Neural progenitor cell (in vitro differentiated cells): Measurements from ENCODE around the gene ERGIC1. TPM values are rescaled to one million over a fixed set of nuclear protein-coding genes. Genes with fewer than 3 reads are reported as not detected.
A peak's percentile ranks its signal among the peaks of the same experiment; 100 is the strongest.

Source experiments
- DNase-seq: peaks from one replicate; pipeline ENCODE4 v3.0.0-alpha.2; 2016; ENCODE audit warnings: low spot score
- H2AFZ ChIP-seq: fragments of 200-600 bp; sonication (generic); replicated peaks from 2 replicates; pipeline ENCODE4 v1.6.1; 2016; ENCODE audit warnings: antibody characterized with exemption
- H3F3A ChIP-seq: fragments of 200-600 bp; sonication (generic); 2 replicates; pipeline ENCODE4 v1.6.1; 2016; ENCODE audit warnings: antibody characterized with exemption, low read depth
- H3K27ac ChIP-seq: fragments of 200-600 bp; sonication (generic); 2 replicates; pipeline ENCODE4 v1.5.1; 2016; ENCODE audit warnings: mild to moderate bottlenecking
- H3K27me3 ChIP-seq: fragments of 200-600 bp; sonication (generic); 2 replicates; pipeline ENCODE4 v1.6.1; 2016; ENCODE audit warnings: mild to moderate bottlenecking, moderate library complexity
- H3K36me3 ChIP-seq: fragments of 200-600 bp; sonication (generic); 2 replicates; pipeline ENCODE4 v1.5.1; 2016
- H3K4me1 ChIP-seq: fragments of 200-600 bp; sonication (generic); 2 replicates; pipeline ENCODE4 v1.6.1; 2016; ENCODE audit warnings: mixed run types
- H3K4me2 ChIP-seq: fragments of 200-600 bp; sonication (generic); 2 replicates; pipeline ENCODE4 v1.6.1; 2016
- H3K4me3 ChIP-seq: fragments of 200-600 bp; sonication (generic); 2 replicates; pipeline ENCODE4 v1.5.1; 2016
- H3K79me2 ChIP-seq: fragments of 200-600 bp; sonication (generic); 2 replicates; pipeline ENCODE4 v1.6.1; 2016; ENCODE audit warnings: low read depth
- H3K9ac ChIP-seq: fragments of 200-600 bp; sonication (generic); 2 replicates; pipeline ENCODE4 v1.6.1; 2016
- H3K9me3 ChIP-seq: fragments of 200-600 bp; sonication (generic); 2 replicates; pipeline ENCODE4 v1.5.1; 2016; ENCODE audit warnings: low read depth
- H4K20me1 ChIP-seq: fragments of 200-600 bp; sonication (generic); 2 replicates; pipeline ENCODE4 v1.6.1; 2016; ENCODE audit warnings: low read depth
- H3K27ac Mint-ChIP-seq: 3 replicates; pipeline ENCODE4 v1.8.0; 2021; ENCODE audit warnings: mixed read lengths
- H3K27me3 Mint-ChIP-seq: 2 replicates; pipeline ENCODE4 v1.8.0; 2022; ENCODE audit warnings: low read depth, mild to moderate bottlenecking, inconsistent platforms, moderate library complexity, mixed read lengths; ENCODE audit not compliant: insufficient read depth
- H3K36me3 Mint-ChIP-seq: 3 replicates; pipeline ENCODE4 v1.8.0; 2021; ENCODE audit warnings: mixed read lengths
- H3K4me1 Mint-ChIP-seq: 3 replicates; pipeline ENCODE4 v1.8.0; 2021; ENCODE audit warnings: mixed read lengths
- H3K4me3 Mint-ChIP-seq: 3 replicates; pipeline ENCODE4 v1.8.0; 2021; ENCODE audit warnings: mild to moderate bottlenecking, moderate library complexity, mixed read lengths
- H3K9me3 Mint-ChIP-seq: 3 replicates; pipeline ENCODE4 v1.8.0; 2020; ENCODE audit warnings: mixed read lengths
- EZH2 ChIP-seq: fragments of 200-600 bp; sonication (generic); IDR thresholded peaks from 2 replicates; pipeline ENCODE4 v1.6.1; 2017; ENCODE audit warnings: antibody characterized with exemption, mild to moderate bottlenecking, moderate library complexity
- EZH2phosphoT487 ChIP-seq: fragments of 200-600 bp; sonication (generic); IDR thresholded peaks from 2 replicates; pipeline ENCODE4 v1.6.1; 2017; ENCODE audit warnings: antibody characterized with exemption
- total RNA-seq: library from RNA; depleted of rRNA; stranded (reverse); fragments of >200 nt; gene quantifications from 2 replicates; pipeline ENCODE4 v1.2.3, GENCODE V29; 2015; ENCODE audit warnings: low replicate concordance
- TF ChIP-seq, protein P1 (sequence below): fragments of 200-600 bp; sonication (generic); IDR thresholded peaks from 2 replicates; pipeline ENCODE4 v1.5.1; 2017; ENCODE audit warnings: antibody characterized with exemption, mild to moderate bottlenecking

ERGIC1 gene
- total RNA-seq, 1 donor from 2014 or later = 28.7 TPM

DNA sequence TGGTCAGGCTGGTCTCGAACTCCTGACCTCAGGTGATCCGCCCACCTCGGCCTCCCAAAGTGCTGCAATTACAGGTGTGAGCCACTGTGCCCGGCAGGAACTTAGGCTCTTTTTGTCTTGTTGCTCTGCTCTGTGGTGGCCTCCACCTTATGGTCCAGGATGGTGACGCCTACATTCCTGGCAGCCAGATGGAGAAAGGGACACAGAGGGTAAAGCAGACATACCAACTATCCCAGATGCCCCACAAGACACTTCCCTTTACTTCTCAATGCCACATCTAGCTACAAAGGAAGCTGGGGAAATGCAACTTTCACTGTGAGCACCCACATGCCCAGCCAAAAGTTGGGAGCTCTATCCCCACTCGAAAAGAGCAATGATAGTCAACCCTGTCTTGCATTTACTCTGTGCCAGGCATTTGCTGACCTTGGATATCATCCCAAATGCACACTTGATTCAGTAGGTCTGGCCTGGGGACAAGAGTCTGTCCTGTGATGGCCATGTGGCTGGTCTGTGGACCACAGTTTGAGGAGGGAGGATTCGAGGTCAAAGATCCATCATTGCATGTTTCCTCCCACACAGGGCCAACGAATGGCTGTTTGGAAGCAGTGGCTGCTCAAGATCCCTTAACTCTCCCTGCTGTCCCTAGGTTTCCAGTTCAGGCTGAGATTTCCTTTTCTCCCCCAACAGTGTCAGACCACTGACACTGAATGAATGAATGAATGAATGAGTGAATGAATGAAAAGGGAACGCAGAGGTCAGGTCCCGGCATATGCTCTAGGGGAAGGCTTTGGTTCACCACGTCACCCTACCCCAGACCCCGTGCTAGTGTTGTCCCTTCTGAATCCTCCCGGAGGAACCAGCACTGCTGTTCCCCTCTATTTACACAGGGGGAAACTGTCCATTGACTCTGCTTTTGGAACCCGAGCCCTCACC, 1.4 kb upstream of the ERGIC1 start:
- Histone ChIP-seq H3K9me3 (no peaks in the 10 kb centered on the region), H3K4me2 (no peak overlapping the region), H3K36me3 (no peaks in the 10 kb centered on the region), H3K27me3 (no peaks in the 10 kb centered on the region), H3F3A (peaks cover 10% of the 10 kb centered on the region), H2AFZ (no peak overlapping the region), H3K9ac (no peak overlapping the region), H4K20me1 (peaks cover 30% of the 10 kb centered on the region), H3K4me1 (peaks cover 11% of the 10 kb centered on the region), H3K79me2 (peaks cover 29% of the 10 kb centered on the region), H3K4me3 (no peak overlapping the region), H3K27ac (no peak overlapping the region)
- TF ChIP-seq EZH2phosphoT487 (no peak), EZH2 (no peak)
- TF ChIP-seq, protein P1, sequence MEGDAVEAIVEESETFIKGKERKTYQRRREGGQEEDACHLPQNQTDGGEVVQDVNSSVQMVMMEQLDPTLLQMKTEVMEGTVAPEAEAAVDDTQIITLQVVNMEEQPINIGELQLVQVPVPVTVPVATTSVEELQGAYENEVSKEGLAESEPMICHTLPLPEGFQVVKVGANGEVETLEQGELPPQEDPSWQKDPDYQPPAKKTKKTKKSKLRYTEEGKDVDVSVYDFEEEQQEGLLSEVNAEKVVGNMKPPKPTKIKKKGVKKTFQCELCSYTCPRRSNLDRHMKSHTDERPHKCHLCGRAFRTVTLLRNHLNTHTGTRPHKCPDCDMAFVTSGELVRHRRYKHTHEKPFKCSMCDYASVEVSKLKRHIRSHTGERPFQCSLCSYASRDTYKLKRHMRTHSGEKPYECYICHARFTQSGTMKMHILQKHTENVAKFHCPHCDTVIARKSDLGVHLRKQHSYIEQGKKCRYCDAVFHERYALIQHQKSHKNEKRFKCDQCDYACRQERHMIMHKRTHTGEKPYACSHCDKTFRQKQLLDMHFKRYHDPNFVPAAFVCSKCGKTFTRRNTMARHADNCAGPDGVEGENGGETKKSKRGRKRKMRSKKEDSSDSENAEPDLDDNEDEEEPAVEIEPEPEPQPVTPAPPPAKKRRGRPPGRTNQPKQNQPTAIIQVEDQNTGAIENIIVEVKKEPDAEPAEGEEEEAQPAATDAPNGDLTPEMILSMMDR = no peak
- Mint-ChIP-seq H3K27ac (peak overlapping the region; percentile 21), H3K9me3 (no peaks in the 10 kb centered on the region), H3K4me3 (peak overlapping the region; percentile 91), H3K4me1 (peaks cover 52% of the 10 kb centered on the region), H3K27me3 (peaks cover 5% of the 10 kb centered on the region), H3K36me3 (no peaks in the 10 kb centered on the region)
- no peak for DNase-seq

DNA sequence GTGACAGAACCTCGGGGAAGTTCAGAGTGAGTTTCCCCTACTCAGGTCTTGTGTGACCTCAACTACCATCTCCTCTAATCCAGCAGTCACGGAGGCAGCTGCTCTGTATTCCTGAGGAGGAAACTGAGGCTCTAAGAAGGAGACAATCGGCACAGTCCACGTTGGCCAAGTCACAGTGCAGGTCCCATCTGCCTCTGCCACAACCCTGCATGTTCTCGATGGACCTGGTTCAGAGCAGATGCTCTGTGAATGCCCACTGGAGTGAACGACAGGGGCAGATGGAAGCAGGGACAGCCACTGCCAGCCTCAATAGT, 722 bp upstream of the ERGIC1 start:
- peaks cover 7% of the 10 kb centered on the region for H3F3A ChIP-seq
- peaks cover 36% of the 10 kb centered on the region for H3K79me2 ChIP-seq
- peak overlapping the region; percentile 91 for H3K4me3 Mint-ChIP-seq
- H3K4me1 Mint-ChIP-seq = peaks cover 52% of the 10 kb centered on the region
- H3K9ac ChIP-seq = no peak overlapping the region
- H3K9me3 ChIP-seq = no peaks in the 10 kb centered on the region
- no peak for TF ChIP-seq EZH2phosphoT487
- no peak for TF ChIP-seq EZH2
- TF ChIP-seq, protein P1 = no peak
- peaks cover 37% of the 10 kb centered on the region for H4K20me1 ChIP-seq
- no peaks in the 10 kb centered on the region for H3K9me3 Mint-ChIP-seq
- H3K4me1 ChIP-seq = peaks cover 6% of the 10 kb centered on the region
- H3K27ac ChIP-seq = no peak overlapping the region
- H3K4me2 ChIP-seq = peak overlapping the region; percentile 88
- no peaks in the 10 kb centered on the region for H3K27me3 ChIP-seq
- no peak overlapping the region for H2AFZ ChIP-seq
- no peaks in the 10 kb centered on the region for H3K36me3 Mint-ChIP-seq
- DNase-seq = no peak
- H3K27me3 Mint-ChIP-seq = peaks cover 5% of the 10 kb centered on the region
- H3K4me3 ChIP-seq = peak overlapping the region; percentile 75
- H3K36me3 ChIP-seq = no peaks in the 10 kb centered on the region
- H3K27ac Mint-ChIP-seq = no peak overlapping the region

DNA sequence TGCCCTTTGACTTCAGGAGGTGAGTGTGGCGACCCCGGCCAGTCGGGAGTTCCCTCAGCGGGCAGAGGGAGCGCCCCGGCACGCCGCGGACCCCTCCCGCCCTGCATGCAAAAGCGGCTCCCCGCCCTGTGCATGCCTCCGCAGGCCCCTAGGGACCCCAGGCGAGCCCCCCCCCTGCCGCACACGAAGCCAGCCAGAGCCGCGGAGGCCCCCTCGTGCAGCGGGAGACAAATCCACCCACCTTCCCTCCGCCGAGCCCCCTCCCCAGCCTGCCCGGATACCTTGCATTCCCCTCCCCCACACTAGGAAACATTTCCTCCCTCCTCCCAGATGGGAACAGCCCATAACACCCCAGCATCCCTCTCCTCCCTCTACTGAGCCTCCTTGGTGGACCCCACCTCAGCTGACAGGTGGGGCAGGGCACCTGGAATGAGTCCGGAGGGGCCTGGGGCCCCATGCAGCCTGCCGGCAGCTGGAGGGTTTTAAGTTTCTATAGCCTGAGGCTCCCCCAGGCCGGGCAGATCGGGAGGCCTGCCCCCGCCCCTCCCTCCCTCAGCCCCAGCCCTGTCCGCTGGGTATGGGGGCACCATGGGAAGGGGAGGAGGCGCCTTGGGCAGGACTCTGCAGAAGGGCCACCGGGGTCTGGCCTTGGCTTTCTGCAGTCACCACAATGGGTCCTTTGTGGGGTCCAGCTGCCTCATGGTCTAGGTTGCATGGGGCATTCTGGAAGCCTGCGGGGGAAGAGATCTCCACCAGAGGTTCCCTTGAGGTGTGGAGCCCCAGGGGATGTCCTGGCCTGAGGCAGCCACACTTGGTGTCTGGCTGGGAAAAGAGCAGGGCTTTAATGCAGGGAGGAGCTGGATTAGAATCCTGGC, 601 bp downstream of the ERGIC1 start:
- DNase-seq = peak; percentile 62
- Histone ChIP-seq H3K4me1 (peaks cover 12% of the 10 kb centered on the region), H3K9ac (peak overlapping the region; percentile 12), H3K9me3 (no peaks in the 10 kb centered on the region), H3F3A (peaks cover 18% of the 10 kb centered on the region), H3K36me3 (no peaks in the 10 kb centered on the region), H3K4me3 (peak overlapping the region; percentile 75), H3K27me3 (no peaks in the 10 kb centered on the region), H3K27ac (no peak overlapping the region), H3K4me2 (peak overlapping the region; percentile 88), H2AFZ (peak overlapping the region; percentile 88), H3K79me2 (peaks cover 47% of the 10 kb centered on the region), H4K20me1 (peaks cover 50% of the 10 kb centered on the region)
- Mint-ChIP-seq H3K36me3 (no peaks in the 10 kb centered on the region), H3K4me3 (peak overlapping the region; percentile 90), H3K4me1 (peaks cover 46% of the 10 kb centered on the region), H3K27me3 (peaks cover 5% of the 10 kb centered on the region), H3K27ac (no peak overlapping the region), H3K9me3 (no peaks in the 10 kb centered on the region)
- TF ChIP-seq, protein P1 = no peak
- no peak for TF ChIP-seq EZH2
- TF ChIP-seq EZH2phosphoT487 = no peak
